Vagina (tissue), 2 donors: Measurements from ENCODE around the gene ENTHD1. TPM values are rescaled to one million over a fixed set of nuclear protein-coding genes. Genes with fewer than 3 reads are reported as not detected.

Experiments used
- DNase-seq, 2 donors: peaks; one replicate each; pipeline ENCODE4 v3.0.0-alpha.2; 2017; ENCODE audit errors: extremely low spot score in 2 of 2
- H3K27ac ChIP-seq: fragments of 200-600 bp; sonication (generic); one replicate; pipeline ENCODE4 v1.5.1; 2019
- H3K27me3 ChIP-seq: fragments of 200-600 bp; sonication (generic); one replicate; pipeline ENCODE4 v1.5.1; 2019
- H3K36me3 ChIP-seq, 2 donors: fragments of 200-600 bp; sonication (generic); one replicate each; pipeline ENCODE4 v1.5.1; 2017 to 2019
- H3K4me1 ChIP-seq: fragments of 200-600 bp; sonication (generic); one replicate; pipeline ENCODE4 v1.5.1; 2019
- H3K4me3 ChIP-seq, 2 donors: fragments of 200-600 bp; sonication (generic); 1 replicate in 1 of 2; 2 replicates in 1 of 2; pipeline ENCODE4 v1.5.1; 2016 to 2019
- H3K9me3 ChIP-seq: fragments of 200-600 bp; sonication (generic); one replicate; pipeline ENCODE4 v1.5.1; 2019
- CTCF ChIP-seq, 3 experiments: fragments of 450-650 bp in 2 of 3; fragments of 200-600 bp in 1 of 3; sonication (generic) in 1 of 3; IDR thresholded peaks; one replicate each; pipeline ENCODE4 v1.5.1; 2017 to 2019; ENCODE audit warnings: antibody characterized with exemption in 3 of 3, mild to moderate bottlenecking in 2 of 3, moderate library complexity in 2 of 3
- POLR2A ChIP-seq, 2 donors: fragments of 450-650 bp; IDR thresholded peaks; one replicate each; pipeline ENCODE4 v1.6.1; 2017; ENCODE audit warnings: antibody characterized with exemption in 2 of 2, mild to moderate bottlenecking in 2 of 2, moderate library complexity in 2 of 2
- POLR2AphosphoS5 ChIP-seq, 2 donors: sonication (generic); formaldehyde crosslinking; IDR thresholded peaks; one replicate each; pipeline ENCODE4 v1.9.0; 2017; ENCODE audit warnings: antibody characterized with exemption in 2 of 2, mild to moderate bottlenecking in 2 of 2, low read depth in 1 of 2; ENCODE audit not compliant: insufficient read depth in 1 of 2
- intact Hi-C: fragments of 100-400 bp; cut with DNase I; formaldehyde crosslinking; loops from one replicate; pipeline ENCODE4 v1.15.1; 2023
- total RNA-seq: library from RNA; depleted of rRNA; stranded (reverse); fragments of >200 nt; gene quantifications from one replicate; pipeline ENCODE4 v1.2.3, GENCODE V29; 2016

ENTHD1 gene
- total RNA-seq, 1 donor from 2014 or later, result not detected

GRCh38 chr22:39923696-39924095 is 30.1 kb upstream of the ENTHD1 start:
- DNase-seq, result no peak
- intact Hi-C loops, result no loop called here
- Histone ChIP-seq H3K4me3 (no peak overlapping the region), H3K27me3 (no peaks in the 10 kb centered on the region), H3K36me3 (no peaks in the 10 kb centered on the region), H3K4me1 (no peaks in the 10 kb centered on the region), H3K9me3 (no peaks in the 10 kb centered on the region), H3K27ac (no peak overlapping the region)
- TF ChIP-seq POLR2A (IDR thresholded peaks at IDR 0.05), result no peak
- no peak for TF ChIP-seq CTCF (IDR thresholded peaks at IDR 0.05)
- no peak for TF ChIP-seq POLR2AphosphoS5 (IDR thresholded peaks at IDR 0.05; ENCODE audit: insufficient read depth in 1 of 2, low read depth in 1 of 2)

- H3K4me1 ChIP-seq, result no peaks in the 10 kb centered on the region
- no peaks in the 10 kb centered on the region for H3K36me3 ChIP-seq
- H3K4me3 ChIP-seq, result no peak overlapping the region
- no peak overlapping the region for H3K27ac ChIP-seq
- H3K9me3 ChIP-seq, result no peaks in the 10 kb centered on the region
- TF ChIP-seq CTCF (IDR thresholded peaks at IDR 0.05) (no peak), POLR2A (IDR thresholded peaks at IDR 0.05) (no peak), POLR2AphosphoS5 (IDR thresholded peaks at IDR 0.05; ENCODE audit: insufficient read depth in 1 of 2, low read depth in 1 of 2) (no peak)
- intact Hi-C loops, result no loop called here
- no peaks in the 10 kb centered on the region for H3K27me3 ChIP-seq
- DNase-seq, result no peak
Measured at GRCh38 chr22:39920134-39920743, 26.7 kb upstream of the ENTHD1 start.

- no peak overlapping the region for H3K27ac ChIP-seq
Measured at GRCh38 chr22:39917776-39918495, 24.4 kb upstream of the ENTHD1 start.

GRCh38 chr22:39917197-39917643 is 23.7 kb upstream of the ENTHD1 start:
- H3K4me1 ChIP-seq, result no peaks in the 10 kb centered on the region
- H3K4me3 ChIP-seq, result no peak overlapping the region
- TF ChIP-seq POLR2AphosphoS5 (IDR thresholded peaks at IDR 0.05; ENCODE audit: insufficient read depth in 1 of 2, low read depth in 1 of 2), result no peak
- no peaks in the 10 kb centered on the region for H3K36me3 ChIP-seq
- H3K27me3 ChIP-seq, result no peaks in the 10 kb centered on the region
- DNase-seq, result no peak
- no peak overlapping the region for H3K27ac ChIP-seq
- H3K9me3 ChIP-seq, result no peaks in the 10 kb centered on the region
- intact Hi-C loops, result no loop called here

More at GRCh38 chr22:39917776-39918495, 24.4 kb upstream of the ENTHD1 start:
- Histone ChIP-seq H3K36me3 (no peaks in the 10 kb centered on the region), H3K4me3 (no peak overlapping the region), H3K4me1 (no peaks in the 10 kb centered on the region), H3K9me3 (no peaks in the 10 kb centered on the region), H3K27me3 (no peaks in the 10 kb centered on the region)
- DNase-seq, result no peak
- TF ChIP-seq CTCF (IDR thresholded peaks at IDR 0.05) (no peak), POLR2AphosphoS5 (IDR thresholded peaks at IDR 0.05; ENCODE audit: insufficient read depth in 1 of 2, low read depth in 1 of 2) (no peak), POLR2A (IDR thresholded peaks at IDR 0.05) (no peak)
- intact Hi-C loops, result no loop called here

- Histone ChIP-seq H3K9me3 (no peaks in the 10 kb centered on the region), H3K36me3 (no peaks in the 10 kb centered on the region), H3K27me3 (no peaks in the 10 kb centered on the region), H3K4me1 (no peaks in the 10 kb centered on the region), H3K4me3 (no peak overlapping the region), H3K27ac (no peak overlapping the region)
- intact Hi-C loops, result no loop called here
- no peak for DNase-seq
- no peak for TF ChIP-seq CTCF (IDR thresholded peaks at IDR 0.05)
- TF ChIP-seq POLR2AphosphoS5 (IDR thresholded peaks at IDR 0.05; ENCODE audit: insufficient read depth in 1 of 2, low read depth in 1 of 2), result no peak
Measured at GRCh38 chr22:39916496-39916895, 22.9 kb upstream of the ENTHD1 start.
